ENCODE data around the gene THSD7B. TPM values are rescaled to one million over a fixed set of nuclear protein-coding genes. Genes with fewer than 3 reads are reported as not detected.

The THSD7B gene
- total and polyA plus RNA-seq, 2 of the 8 experiments (the other 6 are each of a cell fraction or from before 2014, with no cell fraction given) = 0.60 to 2.9 TPM

GRCh38 chr2:137210039-137210438 lies 444.7 kb downstream of the THSD7B start:
- POLR2A ChIA-PET (ENCODE audit: partially characterized antibody) = no interaction called here
- TF ChIP-seq GABPA (IDR thresholded peaks at IDR 0.05; ENCODE audit: borderline replicate concordance, insufficient read depth, low read length) (no peak), TAF1 (IDR thresholded peaks at IDR 0.05; ENCODE audit: low read depth, low read length) (no peak), CBX8 (IDR thresholded peaks at IDR 0.05; ENCODE audit: borderline replicate concordance, low read depth, low read length) (no peak), GTF2F1 (IDR thresholded peaks at IDR 0.05; ENCODE audit: borderline replicate concordance, low read depth, low read length) (no peak), SP4 (IDR thresholded peaks at IDR 0.05; ENCODE audit: low read length) (no peak), SIRT6 (IDR thresholded peaks at IDR 0.05; ENCODE audit: low read length) (no peak)

More at GRCh38 chr2:137210039-137210438, 444.7 kb downstream of the THSD7B start:
- H4K5ac ChIP-seq (ENCODE audit: insufficient read length, low read depth, low read length) = no peak overlapping the region
- DNase-seq (ENCODE audit: low read depth in 1 of 2, low spot score in 2 of 2) = no peak
- FAIRE-seq = no peak
- no peak overlapping the region for H2AFZ ChIP-seq (ENCODE audit: low read length)
- no peak overlapping the region for H4K8ac ChIP-seq (ENCODE audit: extremely low read depth, insufficient read depth, low read length)
- no peaks in the 10 kb centered on the region for H3K79me2 ChIP-seq (ENCODE audit: control insufficient read depth in 1 of 2, insufficient read depth in 2 of 2, low read length in 2 of 2)
- H3K4ac ChIP-seq (replicated peaks; ENCODE audit: insufficient read length, low read depth, low read length) = no peak overlapping the region
- no peak overlapping the region for H3K27ac ChIP-seq (ENCODE audit: low read depth, low read length)
- H3K9ac ChIP-seq (replicated peaks in 1 of 4; ENCODE audit: extremely low read depth in 1 of 4, low read depth in 3 of 4, low read length in 3 of 4) = no peak overlapping the region
- H3K79me1 ChIP-seq (ENCODE audit: low read depth, low read length) = no peaks in the 10 kb centered on the region
- H3K4me2 ChIP-seq (ENCODE audit: insufficient read depth in 1 of 2, low read depth in 2 of 2, low read length in 2 of 2) = no peak overlapping the region
- peaks cover 0 to 3% (median 1%) of the 10 kb centered on the region in 4 experiments; a peak in 1 of 7 replicates for H3K4me1 ChIP-seq (replicated peaks in 1 of 4; ENCODE audit: control insufficient read depth in 3 of 4, insufficient read depth in 4 of 4, low read length in 3 of 4)
- CTCF ChIA-PET (ENCODE audit: partially characterized antibody) = interaction anchor here (1.6 kb wide), 1 partner anchor 15 kb away, joined by 3 read pairs; no protein-coding TSS in a partner anchor
- H2BK15ac ChIP-seq (ENCODE audit: low read length) = no peak overlapping the region
- no peak overlapping the region for H3K4me3 ChIP-seq (ENCODE audit: extremely low read depth in 1 of 4, insufficient read depth in 2 of 4, low read depth in 3 of 4, low read length in 4 of 4)
- no peak overlapping the region for H3K14ac ChIP-seq (ENCODE audit: insufficient read length)
- no peak overlapping the region for H4K91ac ChIP-seq (replicated peaks; ENCODE audit: insufficient read length, low read length)
- H3K36me3 ChIP-seq (ENCODE audit: control insufficient read depth in 2 of 4, insufficient read depth in 4 of 4, low read length in 3 of 4) = no peaks in the 10 kb centered on the region
- no peak overlapping the region for H2BK12ac ChIP-seq (ENCODE audit: low read depth, low read length)
- H3K23me2 ChIP-seq (ENCODE audit: low read depth, low read length) = no peaks in the 10 kb centered on the region
- H3K9me3 ChIP-seq (ENCODE audit: insufficient read depth in 2 of 2, low read depth in 1 of 2, low read length in 1 of 2) = no peaks in the 10 kb centered on the region
- H2BK120ac ChIP-seq (replicated peaks; ENCODE audit: low read depth, low read length) = no peak overlapping the region
- no peaks in the 10 kb centered on the region for H3K27me3 ChIP-seq (replicated peaks in 1 of 4; ENCODE audit: control insufficient read depth in 3 of 4, extremely low read depth in 1 of 4, insufficient read depth in 3 of 4, low read length in 3 of 4)
- H2BK20ac ChIP-seq (ENCODE audit: low read length) = no peak overlapping the region
- H2BK5ac ChIP-seq (ENCODE audit: low read depth, low read length) = no peak overlapping the region
- no peaks in the 10 kb centered on the region for H4K20me1 ChIP-seq (replicated peaks in 1 of 2; ENCODE audit: control insufficient read depth in 1 of 2, insufficient read depth in 2 of 2, low read length in 2 of 2)
- no peak overlapping the region for H2AK5ac ChIP-seq (ENCODE audit: low read depth, low read length)
- no peak overlapping the region for H3K23ac ChIP-seq (ENCODE audit: insufficient read length)
- no peak overlapping the region for H3K18ac ChIP-seq (ENCODE audit: extremely low read depth, low read length)
- no peak overlapping the region for H3K56ac ChIP-seq (replicated peaks; ENCODE audit: insufficient read length, low read depth, low read length)
